GM04503 (cell line): ENCODE data around the gene SMIM20.
"Not testable (repeated sequence)": the region's sequence is repeated elsewhere in the genome, so short reads cannot be mapped to it uniquely, and the experiment has no call there.

Source experiments
- DNase-seq: peaks from one replicate; pipeline ENCODE4 v3.0.0-alpha.2; 2012; ENCODE audit warnings: low read depth

The SMIM20 gene

DNA sequence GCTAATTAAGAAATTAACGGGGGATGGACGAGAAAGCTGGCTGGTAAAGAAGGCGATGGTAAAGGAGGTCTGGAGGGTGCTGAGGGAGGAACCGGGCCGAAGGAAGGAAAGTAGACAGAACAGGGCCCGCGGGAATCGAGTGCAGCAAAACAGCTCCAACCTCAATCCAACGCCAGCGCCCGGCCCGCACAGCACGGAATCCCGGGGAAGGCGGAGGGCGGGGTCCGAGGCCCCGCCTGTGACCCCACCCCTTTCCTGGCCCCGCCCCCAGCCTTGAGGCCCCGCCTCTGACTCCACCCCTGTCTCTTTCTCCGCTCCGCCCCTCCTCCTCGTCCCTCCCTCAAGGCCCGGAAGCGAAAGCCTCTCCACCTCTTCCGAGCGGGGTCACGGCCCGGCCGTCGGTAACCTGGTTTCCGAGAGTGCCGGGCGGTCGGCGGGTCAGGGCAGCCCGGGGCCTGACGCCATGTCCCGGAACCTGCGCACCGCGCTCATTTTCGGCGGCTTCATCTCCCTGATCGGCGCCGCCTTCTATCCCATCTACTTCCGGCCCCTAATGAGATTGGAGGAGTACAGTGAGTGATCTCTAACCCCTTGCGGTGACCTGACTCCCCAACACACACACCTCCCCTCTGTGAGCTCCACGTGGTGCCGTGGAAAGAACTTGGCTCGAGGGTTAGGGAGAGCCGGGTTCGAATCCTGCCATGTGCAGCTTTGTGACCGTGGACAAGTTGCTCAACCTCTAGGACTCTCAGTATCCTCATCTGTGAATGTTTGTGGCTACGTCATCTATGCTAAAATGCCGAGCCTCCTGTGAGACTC lies at the start of gene SMIM20:
Gene SMIM20, plus strand, starts transcription at position 370 of the 819 bp plus-strand sequence. Its CDS starts 94 bp downstream, at position 464.
- peak; percentile 34 for DNase-seq

GRCh38 chr4:25865586-25865985 lies 48.4 kb upstream of the SMIM20 start:
- no peak for DNase-seq

GRCh38 chr4:25866401-25866800 lies 47.6 kb upstream of the SMIM20 start:
- not testable (repeated sequence) for DNase-seq

- DNase-seq, result no peak
Measured at GRCh38 chr4:25867781-25868294, 46.2 kb upstream of the SMIM20 start.

- no peak for DNase-seq
Measured at GRCh38 chr4:25870081-25870480, 43.9 kb upstream of the SMIM20 start.

DNA sequence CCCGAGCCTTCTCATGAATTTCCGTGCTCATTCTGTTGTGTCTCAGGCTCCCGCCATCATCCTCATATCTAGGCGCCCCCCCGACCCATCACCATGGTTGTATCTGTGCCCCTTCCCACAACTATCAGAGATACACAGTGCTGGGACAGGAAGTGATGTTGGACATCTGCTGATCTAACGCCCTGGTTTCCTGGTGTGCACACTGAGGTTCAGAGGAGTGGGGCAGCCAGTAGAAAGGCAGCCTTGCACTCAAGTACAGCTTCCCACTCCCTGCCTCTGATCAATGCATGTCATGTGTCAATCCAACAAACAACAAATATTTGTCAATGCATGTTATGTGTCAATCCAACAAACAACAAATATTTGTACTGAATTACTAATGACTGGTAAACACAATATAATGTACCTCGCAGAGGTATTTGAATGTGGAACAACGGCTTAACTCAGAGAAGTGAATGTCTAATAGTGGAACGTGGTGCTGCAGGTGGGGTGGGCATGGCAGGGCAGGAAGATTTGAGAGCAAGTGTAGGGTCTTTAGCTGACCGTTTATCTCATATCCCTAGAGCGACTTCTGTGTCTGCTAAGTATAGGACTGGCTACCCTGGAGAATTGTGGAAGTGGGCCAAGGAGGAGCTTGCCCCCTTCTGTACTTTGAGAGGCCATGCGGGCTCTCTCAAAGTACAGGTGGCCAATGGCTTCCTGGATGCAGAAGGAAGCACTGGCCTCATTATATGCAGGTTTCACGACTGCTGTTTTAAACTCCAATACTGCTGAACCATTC lies 41.0 kb upstream of the SMIM20 start:
- no peak for DNase-seq

- no peak for DNase-seq
Measured at GRCh38 chr4:25873632-25874129, 40.3 kb upstream of the SMIM20 start.

GRCh38 chr4:25874655-25875054 lies 39.4 kb upstream of the SMIM20 start:
- no peak for DNase-seq

- DNase-seq, result no peak
Measured at GRCh38 chr4:25875281-25875745, 38.7 kb upstream of the SMIM20 start.

DNA sequence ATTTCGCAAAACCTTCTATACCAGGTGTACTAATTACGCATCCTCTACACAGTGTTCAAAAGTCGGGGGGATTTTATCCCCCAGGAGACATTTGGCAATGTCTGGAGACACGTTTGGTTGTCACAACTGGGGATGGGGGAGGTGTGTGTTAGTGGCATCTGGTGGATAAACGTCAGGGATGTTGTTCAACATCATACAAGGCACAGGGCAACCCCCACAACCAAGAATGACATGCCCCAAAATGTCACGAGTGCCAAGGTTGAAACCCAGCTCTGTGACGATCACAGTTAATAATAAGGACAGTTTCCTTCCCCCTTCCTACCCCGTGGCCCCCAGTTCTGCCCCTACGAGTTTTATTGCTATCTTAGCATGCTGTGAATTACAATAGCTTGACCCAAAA lies 35.3 kb upstream of the SMIM20 start:
- DNase-seq, result no peak

GRCh38 chr4:25879091-25879584 lies 34.9 kb upstream of the SMIM20 start:
- DNase-seq, result no peak

- DNase-seq, result no peak
Measured at GRCh38 chr4:25879587-25879986, 34.4 kb upstream of the SMIM20 start.

- DNase-seq, result no peak
Measured at GRCh38 chr4:25879991-25880651, 33.9 kb upstream of the SMIM20 start.

DNA sequence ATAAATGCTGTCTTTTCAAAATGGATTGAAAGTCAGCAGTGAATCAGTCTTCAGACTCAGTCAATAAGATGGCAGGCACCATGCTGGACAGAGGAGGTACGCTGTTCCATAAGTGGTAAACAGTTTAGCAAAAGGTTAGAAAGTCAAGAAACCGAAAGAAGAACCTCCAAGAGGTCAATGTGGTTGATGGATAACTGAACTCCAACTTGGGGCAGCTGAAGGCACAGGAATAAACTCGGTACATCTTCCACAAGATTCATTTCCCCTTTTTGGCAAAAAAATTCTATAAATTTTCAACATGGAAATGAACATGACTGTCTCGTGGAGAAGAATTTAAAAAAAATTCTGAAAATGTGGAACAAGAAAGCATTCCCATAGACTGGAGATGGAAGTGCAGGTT lies 32.8 kb upstream of the SMIM20 start:
- DNase-seq, result no peak

DNA sequence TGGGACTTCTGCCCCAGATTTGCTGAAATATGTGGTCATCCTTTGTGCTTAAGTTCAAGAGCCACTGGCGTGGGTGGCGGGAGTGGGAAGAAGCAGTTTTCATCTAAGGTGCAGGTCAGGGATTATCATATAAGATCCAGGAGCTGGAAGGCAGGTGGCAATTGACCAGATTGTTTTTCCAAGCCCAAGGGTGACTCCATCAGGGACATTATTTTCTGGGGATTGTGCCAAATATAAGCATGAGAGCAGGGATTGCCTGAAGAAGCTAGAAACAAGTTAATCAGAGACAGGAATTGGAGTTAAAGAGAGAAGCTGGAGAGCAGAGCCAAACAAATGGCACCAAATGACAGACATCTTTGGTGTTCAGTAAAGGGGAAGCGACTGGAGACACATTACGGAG lies 31.8 kb upstream of the SMIM20 start:
- DNase-seq, result no peak

DNA sequence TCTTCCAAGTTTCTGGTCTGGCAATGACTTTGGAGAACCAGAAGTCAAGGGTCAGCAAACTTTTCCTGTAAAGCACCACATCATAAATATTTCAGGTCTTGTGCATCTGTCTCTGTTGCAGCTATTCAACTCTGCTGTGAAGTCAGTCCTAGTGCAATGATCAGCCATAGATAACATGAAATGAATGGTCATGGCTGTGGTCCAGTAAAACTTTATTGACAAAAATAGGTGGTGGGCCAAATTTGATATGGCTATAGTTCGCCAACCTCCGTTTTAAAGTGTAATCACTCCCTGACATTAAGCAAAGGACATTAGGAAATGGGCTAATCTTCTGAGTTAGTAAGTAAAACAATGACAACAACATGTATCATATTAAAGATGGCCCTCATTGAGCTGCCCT lies 30.5 kb upstream of the SMIM20 start:
- DNase-seq, result no peak

- DNase-seq, result no peak
Measured at GRCh38 chr4:25884031-25884782, 29.8 kb upstream of the SMIM20 start.

- DNase-seq, result no peak
Measured at GRCh38 chr4:25888781-25889180, 25.2 kb upstream of the SMIM20 start.

- no peak for DNase-seq
Measured at GRCh38 chr4:25889589-25890503, 24.2 kb upstream of the SMIM20 start.
